ENCODE measurements around the gene SEC61B. TPM values are rescaled to one million over a fixed set of nuclear protein-coding genes. Genes with fewer than 3 reads are reported as not detected.
"Not testable (repeated sequence)": the region's sequence is repeated elsewhere in the genome, so short reads cannot be mapped to it uniquely, and the experiment has no call there.

The SEC61B gene
- total and polyA plus RNA-seq, 2 experiments from 2014 or later: 133 to 602 TPM

DNA sequence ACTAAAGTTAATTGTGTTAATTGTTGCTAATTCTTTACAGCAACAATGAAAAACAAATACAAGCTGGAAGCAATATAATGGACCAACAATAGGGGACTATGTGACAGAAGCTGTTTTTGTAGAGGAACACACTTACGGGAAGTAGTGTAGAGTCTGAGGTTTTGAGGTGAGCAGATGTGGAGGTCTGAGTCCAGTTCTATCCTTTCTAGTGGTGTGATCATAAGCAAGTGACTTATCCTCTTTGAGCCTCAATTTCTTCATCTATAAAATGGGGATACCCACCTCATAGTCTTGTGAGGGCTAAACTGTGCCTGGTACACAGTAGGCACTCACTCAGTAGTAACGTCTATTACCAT lies 28.6 kb upstream of the SEC61B start (continued):
- TF ChIP-seq, protein P1, sequence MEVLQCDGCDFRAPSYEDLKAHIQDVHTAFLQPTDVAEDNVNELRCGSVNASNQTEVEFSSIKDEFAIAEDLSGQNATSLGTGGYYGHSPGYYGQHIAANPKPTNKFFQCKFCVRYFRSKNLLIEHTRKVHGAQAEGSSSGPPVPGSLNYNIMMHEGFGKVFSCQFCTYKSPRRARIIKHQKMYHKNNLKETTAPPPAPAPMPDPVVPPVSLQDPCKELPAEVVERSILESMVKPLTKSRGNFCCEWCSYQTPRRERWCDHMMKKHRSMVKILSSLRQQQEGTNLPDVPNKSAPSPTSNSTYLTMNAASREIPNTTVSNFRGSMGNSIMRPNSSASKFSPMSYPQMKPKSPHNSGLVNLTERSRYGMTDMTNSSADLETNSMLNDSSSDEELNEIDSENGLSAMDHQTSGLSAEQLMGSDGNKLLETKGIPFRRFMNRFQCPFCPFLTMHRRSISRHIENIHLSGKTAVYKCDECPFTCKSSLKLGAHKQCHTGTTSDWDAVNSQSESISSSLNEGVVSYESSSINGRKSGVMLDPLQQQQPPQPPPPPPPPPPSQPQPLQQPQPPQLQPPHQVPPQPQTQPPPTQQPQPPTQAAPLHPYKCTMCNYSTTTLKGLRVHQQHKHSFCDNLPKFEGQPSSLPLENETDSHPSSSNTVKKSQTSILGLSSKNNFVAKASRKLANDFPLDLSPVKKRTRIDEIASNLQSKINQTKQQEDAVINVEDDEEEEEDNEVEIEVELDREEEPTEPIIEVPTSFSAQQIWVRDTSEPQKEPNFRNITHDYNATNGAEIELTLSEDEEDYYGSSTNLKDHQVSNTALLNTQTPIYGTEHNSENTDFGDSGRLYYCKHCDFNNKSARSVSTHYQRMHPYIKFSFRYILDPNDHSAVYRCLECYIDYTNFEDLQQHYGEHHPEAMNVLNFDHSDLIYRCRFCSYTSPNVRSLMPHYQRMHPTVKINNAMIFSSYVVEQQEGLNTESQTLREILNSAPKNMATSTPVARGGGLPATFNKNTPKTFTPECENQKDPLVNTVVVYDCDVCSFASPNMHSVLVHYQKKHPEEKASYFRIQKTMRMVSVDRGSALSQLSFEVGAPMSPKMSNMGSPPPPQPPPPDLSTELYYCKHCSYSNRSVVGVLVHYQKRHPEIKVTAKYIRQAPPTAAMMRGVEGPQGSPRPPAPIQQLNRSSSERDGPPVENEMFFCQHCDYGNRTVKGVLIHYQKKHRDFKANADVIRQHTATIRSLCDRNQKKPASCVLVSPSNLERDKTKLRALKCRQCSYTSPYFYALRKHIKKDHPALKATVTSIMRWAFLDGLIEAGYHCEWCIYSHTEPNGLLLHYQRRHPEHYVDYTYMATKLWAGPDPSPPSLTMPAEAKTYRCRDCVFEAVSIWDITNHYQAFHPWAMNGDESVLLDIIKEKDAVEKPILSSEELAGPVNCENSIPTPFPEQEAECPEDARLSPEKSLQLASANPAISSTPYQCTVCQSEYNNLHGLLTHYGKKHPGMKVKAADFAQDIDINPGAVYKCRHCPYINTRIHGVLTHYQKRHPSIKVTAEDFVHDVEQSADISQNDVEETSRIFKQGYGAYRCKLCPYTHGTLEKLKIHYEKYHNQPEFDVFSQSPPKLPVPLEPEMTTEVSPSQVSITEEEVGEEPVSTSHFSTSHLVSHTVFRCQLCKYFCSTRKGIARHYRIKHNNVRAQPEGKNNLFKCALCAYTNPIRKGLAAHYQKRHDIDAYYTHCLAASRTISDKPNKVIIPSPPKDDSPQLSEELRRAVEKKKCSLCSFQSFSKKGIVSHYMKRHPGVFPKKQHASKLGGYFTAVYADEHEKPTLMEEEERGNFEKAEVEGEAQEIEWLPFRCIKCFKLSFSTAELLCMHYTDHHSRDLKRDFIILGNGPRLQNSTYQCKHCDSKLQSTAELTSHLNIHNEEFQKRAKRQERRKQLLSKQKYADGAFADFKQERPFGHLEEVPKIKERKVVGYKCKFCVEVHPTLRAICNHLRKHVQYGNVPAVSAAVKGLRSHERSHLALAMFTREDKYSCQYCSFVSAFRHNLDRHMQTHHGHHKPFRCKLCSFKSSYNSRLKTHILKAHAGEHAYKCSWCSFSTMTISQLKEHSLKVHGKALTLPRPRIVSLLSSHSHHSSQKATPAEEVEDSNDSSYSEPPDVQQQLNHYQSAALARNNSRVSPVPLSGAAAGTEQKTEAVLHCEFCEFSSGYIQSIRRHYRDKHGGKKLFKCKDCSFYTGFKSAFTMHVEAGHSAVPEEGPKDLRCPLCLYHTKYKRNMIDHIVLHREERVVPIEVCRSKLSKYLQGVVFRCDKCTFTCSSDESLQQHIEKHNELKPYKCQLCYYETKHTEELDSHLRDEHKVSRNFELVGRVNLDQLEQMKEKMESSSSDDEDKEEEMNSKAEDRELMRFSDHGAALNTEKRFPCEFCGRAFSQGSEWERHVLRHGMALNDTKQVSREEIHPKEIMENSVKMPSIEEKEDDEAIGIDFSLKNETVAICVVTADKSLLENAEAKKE (CRISPR knock-in tag; IDR thresholded peaks at IDR 0.05): no peak

DNA sequence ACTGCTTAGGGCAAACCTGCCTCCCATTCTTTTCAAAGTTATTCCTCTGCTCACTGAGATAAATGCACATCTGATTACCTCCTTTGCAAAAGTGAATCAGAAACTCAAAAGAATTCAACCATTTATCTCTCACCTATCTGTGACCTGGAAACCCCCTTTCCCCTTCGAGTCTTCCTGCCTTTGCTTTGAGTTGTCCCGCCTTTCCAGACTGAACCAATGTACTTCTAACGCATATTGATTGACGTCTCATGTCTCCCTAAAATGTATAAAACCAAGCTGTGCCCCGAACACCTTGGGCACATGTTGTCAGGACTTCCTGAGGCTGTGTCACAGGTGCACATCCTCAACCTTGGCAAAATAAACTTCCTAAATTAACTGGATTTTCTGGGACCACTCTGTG lies 25.6 kb upstream of the SEC61B start:
- not testable (repeated sequence) for H3F3A ChIP-seq (replicated peaks; ENCODE audit: low read depth); ATAC-seq; H3K36me3 Mint-ChIP-seq (ENCODE audit: low read depth); H3K4me1 Mint-ChIP-seq; H3K36me3 ChIP-seq (ENCODE audit: insufficient read depth); DNase-seq (ENCODE audit: low spot score); H3K27ac ChIP-seq (ENCODE audit: low read depth); H3K9me2 ChIP-seq (ENCODE audit: insufficient read depth); H3K4me2 ChIP-seq; H4K20me1 ChIP-seq (replicated peaks; ENCODE audit: insufficient read depth); H3K27me3 ChIP-seq (ENCODE audit: insufficient read depth); H3K27ac Mint-ChIP-seq; H3K4me1 ChIP-seq (ENCODE audit: insufficient read depth); H3K4me3 Mint-ChIP-seq; H3K4me3 ChIP-seq; H3K27me3 Mint-ChIP-seq (ENCODE audit: insufficient read depth, low read depth, poor library complexity); H3K79me2 ChIP-seq (replicated peaks; ENCODE audit: insufficient read depth); H3K9me3 Mint-ChIP-seq
- peak overlapping the region; percentile 63 for H2AFZ ChIP-seq

GRCh38 chr9:99197124-99197630 lies 24.9 kb upstream of the SEC61B start:
- Histone ChIP-seq H2AFZ (peak overlapping the region; percentile 76; the same call in 1 of the 2 replicates), H3K27me3 (ENCODE audit: insufficient read depth) (no peaks in the 10 kb centered on the region), H3K79me2 (replicated peaks; ENCODE audit: insufficient read depth) (no peaks in the 10 kb centered on the region), H3K36me3 (ENCODE audit: insufficient read depth) (no peaks in the 10 kb centered on the region), H3K9me2 (ENCODE audit: insufficient read depth) (no peaks in the 10 kb centered on the region), H3K4me2 (no peak overlapping the region), H4K20me1 (replicated peaks; ENCODE audit: insufficient read depth) (no peaks in the 10 kb centered on the region), H3K27ac (ENCODE audit: low read depth) (no peak overlapping the region), H3F3A (replicated peaks; ENCODE audit: low read depth) (no peaks in the 10 kb centered on the region), H3K4me3 (no peak overlapping the region), H3K4me1 (ENCODE audit: insufficient read depth) (no peaks in the 10 kb centered on the region)
- no peak overlapping the region for H3K27ac Mint-ChIP-seq
- ATAC-seq (no peak), DNase-seq (ENCODE audit: low spot score) (no peak)
- no peaks in the 10 kb centered on the region for H3K36me3 Mint-ChIP-seq (ENCODE audit: low read depth)
- peaks cover 8% of the 10 kb centered on the region; the same call in 2 of the 3 replicates for H3K4me1 Mint-ChIP-seq
- no peaks in the 10 kb centered on the region for H3K27me3 Mint-ChIP-seq (ENCODE audit: insufficient read depth, low read depth, poor library complexity)
- H3K4me3 Mint-ChIP-seq: no peak overlapping the region
- no peaks in the 10 kb centered on the region; the same call in 1 of the 3 replicates for H3K9me3 Mint-ChIP-seq
- TF ChIP-seq CTCF (conservative IDR thresholded peaks at IDR 0.05; ENCODE audit: low read depth in 2 of 2): peak in 1 of 2 experiments; percentile 11; a peak in 1 of 4 replicates
- no peak for TF ChIP-seq EZH2 (IDR thresholded peaks at IDR 0.05; ENCODE audit: low read depth, unreplicated experiment)
